Neural cell (in vitro differentiated cells): Measurements from ENCODE around the gene PRRG4. TPM values are rescaled to one million over a fixed set of nuclear protein-coding genes. Genes with fewer than 3 reads are reported as not detected.

Experiments used
- H2AFZ ChIP-seq: fragments of 200-600, 300-800 bp; sonication (generic), shearing (Covaris generic); 2 replicates; pipeline ENCODE4 v1.6.0; 2014; ENCODE audit warnings: low read depth, mild to moderate bottlenecking, antibody characterized with exemption, low read length, moderate library complexity
- H3F3A ChIP-seq: fragments of 200-600 bp; shearing (Covaris generic); 2 replicates; pipeline ENCODE4 v1.6.1; 2016; ENCODE audit warnings: mild to moderate bottlenecking, moderate library complexity, mixed read lengths, antibody characterized with exemption, low read length; ENCODE audit not compliant: insufficient read depth, poor library complexity, severe bottlenecking
- H3K27ac ChIP-seq: fragments of 200-600, 300-800 bp; sonication (generic), shearing (Covaris generic); 2 replicates; pipeline ENCODE4 v1.5.1; 2014; ENCODE audit warnings: mild to moderate bottlenecking, low read length, moderate library complexity
- H3K27me3 ChIP-seq: fragments of 300-800, 200-600 bp; sonication (generic), shearing (Covaris generic); 2 replicates; pipeline ENCODE4 v1.6.0; 2014; ENCODE audit warnings: mild to moderate bottlenecking, low read depth, low read length, moderate library complexity; ENCODE audit not compliant: insufficient read depth
- H3K36me3 ChIP-seq: fragments of 300-800, 200-600 bp; sonication (generic), shearing (Covaris generic); 2 replicates; pipeline ENCODE4 v1.5.1; 2014; ENCODE audit warnings: mild to moderate bottlenecking, antibody characterized with exemption, low read length, moderate library complexity; ENCODE audit not compliant: insufficient read depth
- H3K4me2 ChIP-seq: fragments of 300-800, 200-600 bp; sonication (generic), shearing (Covaris generic); 2 replicates; pipeline ENCODE4 v1.6.0; 2014; ENCODE audit warnings: mild to moderate bottlenecking, low read length
- H3K4me3 ChIP-seq: fragments of 300-800, 200-600 bp; sonication (generic), shearing (Covaris generic); 2 replicates; pipeline ENCODE4 v1.5.1; 2014; ENCODE audit warnings: mild to moderate bottlenecking, low read length, moderate library complexity
- H3K79me2 ChIP-seq: fragments of 200-600 bp; shearing (Covaris generic); replicated peaks from 2 replicates; pipeline ENCODE4 v1.6.0; 2014; ENCODE audit warnings: mild to moderate bottlenecking, low read length, moderate library complexity; ENCODE audit not compliant: insufficient read depth
- H3K9ac ChIP-seq: fragments of 300-800, 200-600 bp; sonication (generic), shearing (Covaris generic); 2 replicates; pipeline ENCODE4 v1.6.1; 2016; ENCODE audit warnings: mild to moderate bottlenecking, low read length, mixed read lengths
- H3K9me2 ChIP-seq: fragments of 200-600 bp; shearing (Covaris generic); 2 replicates; pipeline ENCODE4 v1.6.1; 2016; ENCODE audit warnings: mild to moderate bottlenecking, low read length, mixed read lengths; ENCODE audit not compliant: insufficient read depth
- H3K9me3 ChIP-seq: fragments of 200-600, 300-800 bp; sonication (generic), shearing (Covaris generic); 2 replicates; pipeline ENCODE4 v1.6.1; 2016; ENCODE audit warnings: mild to moderate bottlenecking, mixed run types, low read length, moderate library complexity, mixed read lengths
- H4K20me1 ChIP-seq: fragments of 200-600 bp; shearing (Covaris generic); 2 replicates; pipeline ENCODE4 v1.6.1; 2016; ENCODE audit warnings: mild to moderate bottlenecking, mixed run types; ENCODE audit not compliant: insufficient read depth
- EP300 ChIP-seq: fragments of 450-650 bp; conservative IDR thresholded peaks from 2 replicates; pipeline ENCODE4 v1.6.1; 2014; ENCODE audit warnings: antibody characterized with exemption, mild to moderate bottlenecking, moderate library complexity; ENCODE audit not compliant: poor library complexity, severe bottlenecking
- EZH2 ChIP-seq: fragments of 200-600, 300-800 bp; shearing (Covaris generic), sonication (generic); IDR thresholded peaks from 2 replicates; pipeline ENCODE4 v1.6.1; 2014; ENCODE audit warnings: antibody characterized with exemption, low read length, borderline replicate concordance, mild to moderate bottlenecking; ENCODE audit not compliant: insufficient read depth, poor library complexity, severe bottlenecking
- MXI1 ChIP-seq: fragments of 450-650 bp; conservative IDR thresholded peaks from 2 replicates; pipeline ENCODE4 v1.6.1; 2014; ENCODE audit warnings: antibody characterized with exemption, mild to moderate bottlenecking; ENCODE audit not compliant: poor library complexity, severe bottlenecking
- POLR2AphosphoS5 ChIP-seq: IDR thresholded peaks from 2 replicates; pipeline ENCODE4 v1.6.1; 2012
- RAD21 ChIP-seq: fragments of 450-650 bp; conservative IDR thresholded peaks from 2 replicates; pipeline ENCODE4 v1.6.1; 2014; ENCODE audit warnings: antibody characterized with exemption, mild to moderate bottlenecking, moderate library complexity
- REST ChIP-seq: IDR thresholded peaks from 2 replicates; pipeline ENCODE4 v1.6.1; 2012; ENCODE audit warnings: borderline replicate concordance
- SMC3 ChIP-seq: fragments of 450-650 bp; conservative IDR thresholded peaks from 2 replicates; pipeline ENCODE4 v1.6.1; 2014; ENCODE audit warnings: antibody characterized with exemption, mild to moderate bottlenecking, moderate library complexity; ENCODE audit not compliant: poor library complexity
- TAF1 ChIP-seq: IDR thresholded peaks from 2 replicates; pipeline ENCODE4 v1.6.1; 2012; ENCODE audit warnings: low read depth
- polyA plus RNA-seq: library from polyadenylated mRNA; depleted of rRNA; stranded (reverse); fragments of >200 nt; gene quantifications from 2 replicates; pipeline ENCODE4 v1.2.3, GENCODE V29; 2014
- TF ChIP-seq, protein P1 (sequence below): fragments of 450-650 bp; IDR thresholded peaks from 2 replicates; pipeline ENCODE4 v1.5.1; 2014; ENCODE audit warnings: antibody characterized with exemption, mild to moderate bottlenecking, moderate library complexity; ENCODE audit not compliant: poor library complexity, severe bottlenecking

The PRRG4 gene
- polyA plus RNA-seq, 1 donor from 2014 or later = not detected

DNA sequence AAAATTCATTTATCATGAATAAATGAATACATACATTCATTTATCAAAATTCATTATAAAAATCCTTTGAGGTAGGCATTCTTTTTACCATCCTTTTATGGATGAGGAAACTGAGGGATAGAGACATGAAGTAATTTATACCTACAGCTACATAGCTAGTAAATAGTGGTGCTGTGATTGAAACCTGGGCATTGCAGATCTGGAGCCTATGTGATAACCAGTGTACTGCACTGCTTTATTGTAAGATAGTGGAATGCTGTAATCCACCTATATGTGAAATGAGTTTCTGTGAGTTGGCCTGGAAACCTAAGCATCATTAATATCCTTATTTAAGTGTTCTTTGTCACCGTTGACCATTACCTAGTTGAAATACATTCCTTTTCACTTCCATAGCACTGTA lies 67.4 kb downstream of the PRRG4 start:
- no peaks in the 10 kb centered on the region for H3K9me2 ChIP-seq
- H3K9ac ChIP-seq = no peak overlapping the region
- H3K79me2 ChIP-seq = peaks cover 77% of the 10 kb centered on the region
- no peak overlapping the region for H3K4me3 ChIP-seq
- TF ChIP-seq EP300 = no peak
- TF ChIP-seq POLR2AphosphoS5 = no peak
- no peak for TF ChIP-seq SMC3
- TF ChIP-seq REST = no peak
- TF ChIP-seq, protein P1, sequence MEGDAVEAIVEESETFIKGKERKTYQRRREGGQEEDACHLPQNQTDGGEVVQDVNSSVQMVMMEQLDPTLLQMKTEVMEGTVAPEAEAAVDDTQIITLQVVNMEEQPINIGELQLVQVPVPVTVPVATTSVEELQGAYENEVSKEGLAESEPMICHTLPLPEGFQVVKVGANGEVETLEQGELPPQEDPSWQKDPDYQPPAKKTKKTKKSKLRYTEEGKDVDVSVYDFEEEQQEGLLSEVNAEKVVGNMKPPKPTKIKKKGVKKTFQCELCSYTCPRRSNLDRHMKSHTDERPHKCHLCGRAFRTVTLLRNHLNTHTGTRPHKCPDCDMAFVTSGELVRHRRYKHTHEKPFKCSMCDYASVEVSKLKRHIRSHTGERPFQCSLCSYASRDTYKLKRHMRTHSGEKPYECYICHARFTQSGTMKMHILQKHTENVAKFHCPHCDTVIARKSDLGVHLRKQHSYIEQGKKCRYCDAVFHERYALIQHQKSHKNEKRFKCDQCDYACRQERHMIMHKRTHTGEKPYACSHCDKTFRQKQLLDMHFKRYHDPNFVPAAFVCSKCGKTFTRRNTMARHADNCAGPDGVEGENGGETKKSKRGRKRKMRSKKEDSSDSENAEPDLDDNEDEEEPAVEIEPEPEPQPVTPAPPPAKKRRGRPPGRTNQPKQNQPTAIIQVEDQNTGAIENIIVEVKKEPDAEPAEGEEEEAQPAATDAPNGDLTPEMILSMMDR = no peak
- no peak overlapping the region for H2AFZ ChIP-seq
- peaks cover 6% of the 10 kb centered on the region for H3F3A ChIP-seq
- peaks cover 10% of the 10 kb centered on the region for H3K36me3 ChIP-seq
- H3K4me2 ChIP-seq = no peak overlapping the region
- H3K27me3 ChIP-seq = no peaks in the 10 kb centered on the region
- H4K20me1 ChIP-seq = peaks cover 4% of the 10 kb centered on the region
- H3K27ac ChIP-seq = no peak overlapping the region
- no peaks in the 10 kb centered on the region for H3K9me3 ChIP-seq

DNA sequence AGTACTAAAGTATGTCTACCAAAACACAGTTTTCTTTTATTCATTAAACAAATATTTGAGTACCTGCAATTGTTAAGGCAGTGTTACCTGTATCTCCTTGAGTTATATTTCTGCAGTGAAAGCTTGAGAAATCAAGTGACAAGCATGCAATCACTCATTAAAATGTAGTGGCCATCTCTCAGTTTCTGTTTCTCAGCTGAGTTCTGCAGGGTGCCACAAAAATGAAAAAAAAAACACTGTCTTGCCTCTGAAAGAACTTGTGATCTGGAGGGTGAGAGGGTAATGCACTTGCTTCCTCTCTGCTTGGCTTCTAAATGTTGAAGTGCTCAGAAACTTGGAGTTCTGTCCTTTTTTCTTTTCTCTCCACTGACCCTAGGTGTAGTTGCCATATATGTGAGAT lies 69.7 kb downstream of the PRRG4 start:
- peaks cover 4% of the 10 kb centered on the region for H4K20me1 ChIP-seq

More for the DNA sequence above, 69.7 kb downstream of the PRRG4 start:
- no peak overlapping the region for H3K9ac ChIP-seq
- H3K36me3 ChIP-seq = peaks cover 10% of the 10 kb centered on the region
- H3K9me3 ChIP-seq = no peaks in the 10 kb centered on the region
- no peak overlapping the region for H3K4me3 ChIP-seq
- no peak overlapping the region for H3K27ac ChIP-seq
- H3K4me2 ChIP-seq = no peak overlapping the region
- H3K79me2 ChIP-seq = peaks cover 91% of the 10 kb centered on the region
- no peak for TF ChIP-seq POLR2AphosphoS5
- no peak for TF ChIP-seq TAF1
- TF ChIP-seq EP300 = no peak
- TF ChIP-seq, protein P1 = no peak
- TF ChIP-seq MXI1 = no peak
- no peak for TF ChIP-seq EZH2
- no peak for TF ChIP-seq REST
- TF ChIP-seq RAD21 = no peak
- no peak for TF ChIP-seq SMC3
- no peak overlapping the region for H2AFZ ChIP-seq
- no peaks in the 10 kb centered on the region for H3K27me3 ChIP-seq
- peaks cover 5% of the 10 kb centered on the region for H3F3A ChIP-seq
- H3K9me2 ChIP-seq = no peaks in the 10 kb centered on the region
